GM12891 (cell line): Measurements from ENCODE around the gene GPRC5A.

Experiments
- POLR2A ChIP-seq: IDR thresholded peaks from 2 replicates; pipeline ENCODE4 v1.6.1; 2011; ENCODE audit warnings: low read depth, low read length, control low read depth
- POLR2AphosphoS5 ChIP-seq: IDR thresholded peaks from 2 replicates; pipeline ENCODE4 v1.6.1; 2011; ENCODE audit warnings: low read depth, low read length, control low read depth
- POU2F2 ChIP-seq: IDR thresholded peaks from 2 replicates; pipeline ENCODE4 v1.6.1; 2011; ENCODE audit warnings: low read depth, mild to moderate bottlenecking, control low read depth, low read length, moderate library complexity

DNA sequence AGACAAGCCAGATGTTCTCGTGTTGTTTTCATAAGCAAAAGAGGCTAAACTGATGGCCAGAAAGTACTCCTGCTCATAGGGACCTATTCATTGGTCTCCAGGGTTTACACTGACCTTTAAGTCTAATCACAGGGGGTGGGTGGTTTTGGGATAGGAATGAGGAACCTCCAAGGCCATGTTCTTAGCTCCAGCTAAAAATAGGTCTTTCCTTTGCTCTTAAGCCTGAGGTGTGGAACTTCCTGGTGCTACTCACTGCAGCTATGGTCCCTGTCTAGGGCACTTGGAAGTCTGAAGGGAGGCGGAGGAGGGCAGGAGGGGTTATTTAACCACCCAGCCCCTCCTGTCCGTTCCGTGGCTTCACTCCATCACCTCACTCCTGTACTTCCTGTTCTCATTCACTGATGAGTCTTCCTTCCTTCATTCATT lies 18.6 kb downstream of the GPRC5A start:
- TF ChIP-seq POLR2AphosphoS5 (no peak), POLR2A (no peak), POU2F2 (no peak)
